ENCODE results near the gene CDKAL1. TPM values are rescaled to one million over a fixed set of nuclear protein-coding genes. Genes with fewer than 3 reads are reported as not detected.

The CDKAL1 gene
- total and polyA plus RNA-seq, 2 donors (not counting 3 experiments of a cell fraction or from before 2014, with no cell fraction given): 6.1 to 20.5 TPM

GRCh38 chr6:20892365-20892764, 358.1 kb downstream of the CDKAL1 start:
- no TSS peak for BruUV-seq (replicated peaks)
- Histone ChIP-seq H2AFZ (ENCODE audit: low read depth, low read length) (no peak overlapping the region), H3K4me2 (ENCODE audit: insufficient read depth, low read length) (no peak overlapping the region), H3K4me3 (replicated peaks in 1 of 3; ENCODE audit: insufficient read depth in 1 of 3, low read depth in 1 of 3, low read length in 3 of 3) (no peak overlapping the region), H3K79me2 (ENCODE audit: control insufficient read depth, insufficient read depth, low read length) (no peaks in the 10 kb centered on the region), H3K27ac (ENCODE audit: insufficient read depth, low read depth, low read length) (no peak overlapping the region), H3K9me3 (replicated peaks; ENCODE audit: control insufficient read depth, insufficient read depth, low read length) (no peaks in the 10 kb centered on the region), H3K9ac (replicated peaks; ENCODE audit: extremely low read depth, insufficient read depth, low read length) (no peak overlapping the region), H3K27me3 (ENCODE audit: control insufficient read depth in 2 of 2, insufficient read depth in 2 of 2, low read length in 2 of 2) (no peaks in the 10 kb centered on the region), H4K20me1 (replicated peaks; ENCODE audit: control insufficient read depth, extremely low read depth, insufficient read depth, low read length) (no peaks in the 10 kb centered on the region), H3K4me1 (ENCODE audit: control insufficient read depth, extremely low read depth, insufficient read depth, low read length) (no peaks in the 10 kb centered on the region), H3K36me3 (ENCODE audit: control insufficient read depth in 2 of 2, extremely low read depth in 1 of 2, insufficient read depth in 2 of 2, low read length in 2 of 2) (no peaks in the 10 kb centered on the region), H3K9me1 (replicated peaks; ENCODE audit: control insufficient read depth, extremely low read depth, insufficient read depth, low read length) (no peaks in the 10 kb centered on the region)
- no peak for FAIRE-seq
- dilution Hi-C loops (cut with MboI; ENCODE audit: extremely low pct_ligation_motif_present, low sequenced_read_pairs): no loop called here
- intact Hi-C loops (cut with micrococcal nuclease): no loop called here
- TF ChIP-seq FOS (IDR thresholded peaks at IDR 0.05; ENCODE audit: borderline replicate concordance, insufficient read depth, low read length) (no peak), JUN (IDR thresholded peaks at IDR 0.05; ENCODE audit: borderline replicate concordance, insufficient read depth, insufficient read length, low read depth) (no peak), MAX (IDR thresholded peaks at IDR 0.05; ENCODE audit: insufficient read depth, insufficient read length) (no peak), CTCF (IDR thresholded peaks at IDR 0.05; ENCODE audit: extremely low read depth in 1 of 2, insufficient read depth in 1 of 2, low read depth in 1 of 2, low read length in 2 of 2) (no peak), GATA2 (IDR thresholded peaks at IDR 0.05; ENCODE audit: insufficient read depth, insufficient read length, low read depth, low read length) (no peak), POLR2AphosphoS5 (IDR thresholded peaks at IDR 0.05; ENCODE audit: insufficient read depth, low read depth, low read length) (no peak), POLR2A (IDR thresholded peaks at IDR 0.05; ENCODE audit: low read depth, low read length) (no peak), MYC (IDR thresholded peaks at IDR 0.05; ENCODE audit: low read depth, low read length) (no peak), EZH2 (IDR thresholded peaks at IDR 0.05; ENCODE audit: borderline replicate concordance, low read depth, low read length, severe bottlenecking) (no peak)
- no peak for DNase-seq (ENCODE audit: low read depth, low spot score)
- ChIA-PET POLR2A (no interaction called here), CTCF (no interaction called here)
